GM18502 (cell line): ENCODE data around the gene YJEFN3.

Experiments
- ATAC-seq: cut with Tn5 transposase; IDR thresholded peaks from one replicate; pipeline ENCODE4 v1.9.1; 2021; ENCODE audit warnings: mild to moderate bottlenecking; ENCODE audit not compliant: unreplicated experiment, poor library complexity

YJEFN3 gene

DNA sequence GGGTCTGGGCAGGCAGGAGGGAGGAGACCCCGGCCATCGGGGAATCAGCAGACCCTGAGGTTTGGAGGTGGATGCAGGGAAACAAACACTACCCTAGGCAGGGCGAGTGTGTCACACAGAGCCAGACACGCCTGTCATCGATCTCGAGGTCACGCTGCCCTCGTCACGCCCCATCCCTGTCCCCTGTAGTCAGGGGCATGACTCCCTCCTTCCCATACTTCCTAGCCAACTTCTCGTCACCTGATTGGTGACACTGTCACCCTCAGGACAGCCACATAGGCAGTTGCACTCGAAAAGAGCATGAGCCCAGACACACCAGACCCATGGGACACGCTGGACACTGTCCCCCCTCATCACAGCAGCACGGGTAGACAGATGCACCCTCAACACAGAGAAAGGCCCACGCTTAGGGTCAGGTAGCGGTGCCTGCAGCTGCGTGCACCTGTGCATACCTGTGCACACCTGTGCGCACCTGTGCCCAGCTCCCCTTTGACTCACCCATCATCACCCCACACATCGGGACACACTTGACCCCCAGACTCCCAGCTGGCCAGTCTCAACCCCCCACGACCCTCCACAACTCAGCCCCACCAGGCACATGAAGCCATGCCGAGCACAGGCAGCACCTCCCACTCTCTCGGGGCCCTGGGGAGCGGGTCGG, 21.2 kb downstream of the YJEFN3 start:
- no peak for ATAC-seq

GRCh38 chr19:19550485-19550929, 21.8 kb downstream of the YJEFN3 start:
- ATAC-seq: no peak

DNA sequence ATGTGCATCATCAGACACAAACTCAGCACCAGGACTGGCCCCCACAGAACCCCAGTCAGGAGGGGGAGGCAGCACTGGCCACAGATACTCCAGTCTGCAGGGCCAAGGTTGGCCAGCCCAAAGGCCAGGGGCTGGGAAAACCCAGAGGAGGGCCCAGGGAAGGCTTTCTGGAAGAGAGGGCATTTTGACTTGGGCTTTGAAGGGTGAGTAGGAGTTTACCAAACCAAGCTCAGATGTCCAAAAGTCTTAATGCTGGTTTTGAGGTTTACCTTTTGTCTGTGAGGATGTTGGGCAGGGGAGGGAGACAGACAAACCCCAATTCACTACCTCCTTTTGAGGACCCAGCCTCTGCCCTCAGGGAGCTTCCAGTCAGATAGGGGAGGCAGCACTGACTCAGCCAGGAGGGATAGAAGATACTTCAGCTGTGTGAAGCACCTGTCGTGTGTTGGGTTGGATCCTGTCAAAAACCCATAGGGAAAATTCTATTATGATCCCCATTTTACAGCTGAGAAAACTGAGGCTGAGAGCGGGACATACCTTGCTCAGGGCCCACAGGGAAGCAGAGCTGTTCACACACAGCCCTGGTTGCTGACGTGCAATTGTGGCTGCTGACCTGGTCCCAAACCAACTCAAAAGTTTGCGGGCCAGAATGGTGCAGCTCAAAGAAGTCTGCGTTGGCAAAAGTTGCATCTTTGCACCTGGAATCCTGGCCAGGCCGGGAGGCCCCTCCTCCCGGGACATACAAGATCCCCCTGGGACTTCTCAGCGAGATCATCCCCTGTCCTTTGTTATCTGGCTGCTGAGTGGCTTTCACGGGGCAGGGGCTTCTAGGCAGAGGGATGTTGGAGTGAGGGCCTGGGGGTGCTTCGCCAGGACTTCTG, 22.5 kb downstream of the YJEFN3 start:
- no peak for ATAC-seq

DNA sequence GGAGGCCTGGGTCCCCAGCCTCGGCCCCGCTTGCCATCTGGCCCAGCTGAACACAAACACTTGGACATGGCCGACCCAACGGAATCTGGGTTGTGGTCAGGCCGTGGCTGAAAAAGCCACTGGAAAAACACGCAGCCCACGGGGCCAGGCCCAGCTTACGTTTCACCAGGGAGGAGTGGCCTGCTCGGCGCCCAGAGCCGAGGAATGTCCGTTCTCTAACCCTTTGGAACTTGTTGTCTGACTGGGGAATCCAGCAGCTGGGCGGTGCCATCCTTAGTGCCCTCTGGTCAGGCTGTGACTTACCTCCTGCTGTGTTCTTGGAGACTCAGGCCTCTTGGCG, 23.1 kb downstream of the YJEFN3 start:
- no peak for ATAC-seq

- ATAC-seq: no peak
Observed at GRCh38 chr19:19552798-19553197, 24.1 kb downstream of the YJEFN3 start.

DNA sequence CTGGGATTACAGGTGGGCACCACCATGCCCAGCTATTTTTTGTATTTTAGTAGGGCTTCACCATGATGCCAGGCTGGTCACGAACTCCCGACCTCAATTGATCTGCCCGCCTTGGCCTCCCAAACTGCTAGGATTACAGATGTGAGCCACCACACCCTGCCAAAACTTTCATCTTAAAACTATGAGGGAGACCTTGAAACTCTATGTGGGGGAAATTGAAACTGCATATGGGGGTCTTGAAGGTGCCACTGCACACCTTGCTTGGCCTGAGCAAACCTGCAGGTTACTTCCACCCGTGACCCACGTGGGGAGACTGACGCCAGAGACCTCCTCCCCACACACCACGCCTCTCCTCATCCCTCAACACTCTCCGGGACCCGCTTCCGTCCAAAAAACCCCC, 25.0 kb downstream of the YJEFN3 start:
- no peak for ATAC-seq

DNA sequence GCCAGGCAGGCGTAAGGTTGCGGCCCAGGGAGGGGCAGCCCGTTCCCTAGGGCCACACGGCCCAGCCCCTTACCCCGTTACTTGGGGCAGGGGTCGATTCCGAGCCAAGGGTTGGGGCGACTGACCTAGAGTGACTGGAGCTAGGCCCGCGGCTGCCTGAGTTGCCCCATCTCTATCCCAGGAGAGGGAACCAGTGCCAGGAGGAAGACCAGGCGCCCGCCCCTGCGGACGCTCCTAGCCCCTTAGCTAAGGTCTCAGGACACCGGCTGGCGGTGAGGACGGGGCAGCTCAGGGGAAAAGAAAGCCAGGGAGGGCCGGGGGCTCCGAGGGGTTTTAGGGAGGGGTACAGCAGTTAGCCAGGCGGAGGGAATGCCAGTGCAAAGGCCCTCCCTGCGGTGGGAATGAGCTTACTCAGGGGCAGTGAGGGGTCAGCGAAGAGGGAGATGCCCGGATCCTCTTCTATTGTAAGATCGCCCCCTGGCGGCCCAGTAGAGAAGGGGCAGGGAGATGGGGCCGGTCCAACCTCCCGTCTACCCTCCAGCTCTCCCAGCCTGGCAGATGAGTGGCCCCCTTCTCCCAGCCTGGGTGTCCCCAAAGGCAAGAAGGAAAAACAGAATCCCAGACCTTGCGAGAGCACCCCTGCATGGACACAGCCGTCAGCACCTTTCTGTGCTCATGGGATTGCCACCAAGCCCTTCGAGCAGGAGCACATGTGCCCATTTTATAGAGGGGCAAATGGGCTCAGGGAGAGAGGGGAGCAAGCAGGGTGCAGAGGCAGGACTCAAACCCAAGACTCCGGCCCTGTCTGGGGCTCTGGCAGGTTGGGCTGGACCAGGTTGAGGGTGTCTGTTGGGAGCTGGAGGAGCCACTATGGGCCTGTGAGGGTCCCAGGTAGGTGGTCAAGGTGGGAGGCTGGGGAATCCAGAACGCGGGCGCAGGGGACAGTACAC, 25.6 kb downstream of the YJEFN3 start:
- no peak for ATAC-seq

- ATAC-seq: no peak
Observed at GRCh38 chr19:19558055-19558454, 29.3 kb downstream of the YJEFN3 start.

DNA sequence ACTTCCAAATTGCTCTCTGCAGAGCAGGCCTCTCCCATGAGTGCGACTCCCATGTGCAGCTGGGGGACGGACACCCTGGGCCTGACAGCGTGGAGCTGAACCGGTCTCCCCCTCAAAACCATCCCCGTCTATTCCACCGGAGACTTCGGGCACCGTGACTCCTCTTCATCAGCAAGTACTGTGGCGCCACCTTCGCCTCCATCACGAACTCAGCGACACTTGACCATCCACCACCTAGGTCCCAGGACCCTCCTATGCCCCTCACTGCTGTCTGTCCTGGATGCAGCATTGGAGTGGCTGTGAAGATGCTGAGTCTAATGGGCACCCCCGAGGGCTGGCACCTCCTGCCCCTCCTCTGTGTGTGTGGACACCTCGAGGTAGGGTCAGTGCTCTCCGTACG, 29.9 kb downstream of the YJEFN3 start:
- ATAC-seq: no peak

- no peak for ATAC-seq
Observed at GRCh38 chr19:19559931-19560330, 31.2 kb downstream of the YJEFN3 start.

DNA sequence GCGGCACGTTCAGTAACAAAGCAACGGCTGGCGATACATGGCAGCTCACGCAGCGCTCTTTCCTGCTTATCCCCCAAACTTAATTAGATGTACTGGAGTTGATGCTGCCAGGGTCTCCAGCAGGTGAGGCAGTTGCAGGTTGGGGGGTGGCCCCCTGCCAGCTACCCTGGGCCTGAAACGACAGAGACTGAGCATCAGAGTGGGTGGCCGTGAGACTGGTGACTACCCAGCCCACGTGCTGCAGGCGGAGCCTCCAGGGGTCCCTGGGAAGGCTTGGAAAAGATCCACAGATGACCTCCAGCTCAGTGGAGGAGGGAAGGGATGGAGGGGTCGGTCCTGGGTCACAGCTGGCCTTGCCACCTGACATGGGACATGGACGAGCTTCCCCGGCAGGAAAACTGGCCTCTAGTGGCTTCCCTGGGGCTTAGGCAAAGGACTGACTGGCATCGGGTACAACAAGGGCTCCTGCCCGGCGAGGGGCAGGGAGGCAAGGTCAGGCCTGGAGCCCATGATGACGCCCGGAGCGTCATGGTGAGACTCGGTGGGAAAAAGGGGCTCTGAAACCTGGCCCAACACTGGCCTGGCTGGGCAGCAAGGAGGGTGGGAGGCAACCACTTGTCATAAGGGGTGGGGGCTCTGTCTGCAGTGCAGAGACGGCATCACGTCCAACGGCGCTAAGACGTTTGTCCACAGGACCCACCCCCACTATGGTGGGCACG, 33.4 kb downstream of the YJEFN3 start:
- no peak for ATAC-seq

DNA sequence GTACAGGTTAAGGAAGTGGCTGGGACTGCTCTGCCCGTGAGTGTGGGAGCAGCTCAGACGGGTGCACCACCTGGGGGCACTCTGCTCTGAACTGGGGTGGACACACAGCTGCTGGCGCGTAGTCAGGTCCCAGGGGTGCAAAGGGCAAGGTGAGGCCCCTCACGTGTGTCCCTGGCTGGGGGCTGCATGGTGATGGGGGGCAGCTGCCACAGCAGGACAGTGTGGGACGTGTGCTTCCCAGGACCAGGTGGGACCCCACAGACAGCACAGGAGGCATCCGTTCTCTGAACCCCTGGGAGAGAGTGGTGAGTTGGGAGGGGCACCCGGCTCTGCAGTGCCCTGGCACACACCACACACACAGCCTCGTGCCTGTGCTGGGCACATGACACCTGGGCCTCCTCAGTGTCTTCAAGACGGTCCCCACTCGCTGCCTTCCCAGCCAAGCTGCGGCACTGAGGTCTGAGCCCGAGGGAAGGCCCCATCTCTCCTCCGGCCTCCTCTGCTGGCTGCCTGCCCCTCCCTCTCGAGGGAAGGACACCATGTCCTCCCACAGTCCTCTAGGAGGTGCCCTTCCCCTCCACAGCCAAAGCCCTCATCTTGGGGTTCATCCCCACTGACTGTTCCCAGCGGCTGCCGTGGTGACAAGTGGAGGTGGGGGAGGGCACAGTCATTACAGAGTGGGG, 34.1 kb downstream of the YJEFN3 start:
- ATAC-seq: no peak

DNA sequence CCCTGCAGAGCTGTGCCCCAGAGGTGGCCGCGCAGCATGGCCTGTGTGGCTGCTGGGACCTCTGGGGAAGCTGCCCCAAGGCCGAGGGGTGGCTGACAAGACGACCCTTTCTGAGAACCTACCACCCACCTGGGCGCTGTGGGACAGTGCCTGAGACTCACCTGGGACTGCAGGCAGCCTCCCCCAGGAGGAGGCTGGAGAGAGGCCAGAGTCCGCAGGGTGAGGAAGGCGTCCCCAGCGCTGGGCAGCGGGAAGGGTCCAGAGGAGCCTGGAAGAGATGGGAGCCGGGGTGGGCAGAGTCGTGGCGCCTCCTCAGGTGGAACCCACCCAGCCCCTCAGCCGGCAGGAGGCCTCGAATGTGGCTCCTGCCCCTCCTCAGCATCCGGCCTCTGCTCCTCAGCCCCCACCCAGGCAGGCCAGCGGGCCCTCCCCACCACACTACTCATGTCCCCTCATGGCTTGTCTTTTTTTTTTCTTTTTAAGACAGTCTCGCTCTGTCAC, 34.7 kb downstream of the YJEFN3 start:
- ATAC-seq: no peak

- no peak for ATAC-seq
Observed at GRCh38 chr19:19566306-19566705, 37.6 kb downstream of the YJEFN3 start.

DNA sequence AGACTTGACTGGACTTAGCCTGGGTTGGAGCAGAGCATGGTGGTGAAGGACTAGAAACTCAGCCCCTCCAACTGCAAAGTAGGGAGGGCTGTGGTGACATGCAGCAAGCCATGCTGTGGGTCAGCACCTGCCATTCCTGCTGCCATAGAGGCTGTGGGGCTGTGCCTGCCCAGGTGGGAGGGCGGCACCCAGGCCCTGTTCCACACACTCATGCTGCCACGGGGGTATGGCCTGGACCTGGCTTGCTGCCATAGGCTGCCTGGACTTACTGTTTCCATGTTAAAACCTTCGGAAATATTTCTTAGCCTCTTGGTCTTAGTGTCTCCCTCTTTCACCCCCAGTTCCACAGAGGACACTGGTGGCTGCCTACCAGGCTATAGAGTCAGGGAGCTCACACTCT, 38.7 kb downstream of the YJEFN3 start:
- ATAC-seq: no peak

DNA sequence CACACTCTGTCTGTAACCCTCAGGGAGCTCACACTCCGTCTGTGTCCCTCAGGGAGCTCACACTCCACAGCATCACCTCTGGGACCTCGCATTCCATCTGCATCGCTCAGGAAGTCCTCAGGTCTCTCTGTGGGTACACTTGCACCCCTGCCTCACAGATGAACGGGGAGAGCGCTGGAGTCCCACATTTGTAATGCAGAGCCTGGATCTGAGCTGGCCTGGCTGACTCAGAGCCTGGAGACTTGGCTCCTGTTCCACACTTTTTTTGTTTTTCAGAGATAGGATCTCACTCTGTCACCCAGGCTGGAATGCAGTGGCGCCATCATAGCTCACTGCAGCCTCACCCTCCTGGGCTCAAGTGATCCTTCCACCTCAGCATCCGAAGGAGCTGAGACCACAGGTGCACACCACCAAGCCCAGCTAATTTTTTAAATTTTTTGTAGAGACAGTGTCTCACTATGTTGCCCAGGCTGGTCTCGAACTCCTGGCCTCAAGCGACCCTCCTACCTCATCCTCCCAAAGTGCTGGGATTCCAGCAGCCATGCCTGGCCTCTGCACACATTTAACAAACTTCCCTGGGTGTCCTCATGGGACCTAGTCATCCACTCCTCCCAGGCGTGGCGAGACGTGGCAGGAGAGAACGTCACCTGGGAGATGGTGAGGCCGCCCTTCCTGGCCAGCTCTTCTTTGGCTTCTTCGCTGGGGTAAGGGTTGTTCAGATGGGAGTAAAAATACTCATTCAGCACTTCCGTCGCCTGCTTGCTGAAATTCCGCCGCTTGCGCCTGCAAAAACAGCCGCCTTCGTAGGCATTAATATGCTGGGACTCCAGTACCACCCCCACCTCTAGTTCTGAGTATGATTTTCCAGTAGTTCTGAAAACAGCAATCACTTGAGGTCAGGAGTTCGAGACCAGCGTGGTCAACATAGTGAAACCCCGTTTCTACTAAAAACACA, 40.4 kb downstream of the YJEFN3 start:
- no peak for ATAC-seq

GRCh38 chr19:19570571-19570970, 41.9 kb downstream of the YJEFN3 start:
- ATAC-seq: no peak

GRCh38 chr19:19571071-19571786, 42.5 kb downstream of the YJEFN3 start:
- no peak for ATAC-seq
